HG03159 (cell line): ENCODE measurements around the gene MROH8.

ENCODE experiments used
- ATAC-seq: cut with Tn5 transposase; IDR thresholded peaks from one replicate; pipeline ENCODE4 v1.9.1; 2021; ENCODE audit warnings: mild to moderate bottlenecking, moderate library complexity; ENCODE audit not compliant: unreplicated experiment

MROH8 gene

GRCh38 chr20:37178839-37179682, at the start of gene MROH8, which contains the start of gene RPN2:
Gene MROH8 (minus strand): TSS chr20:37179548.
Gene RPN2 (plus strand): TSS chr20:37179330. CDS start chr20:37179357, 27 bp downstream.
- peak; percentile 93 for ATAC-seq

DNA sequence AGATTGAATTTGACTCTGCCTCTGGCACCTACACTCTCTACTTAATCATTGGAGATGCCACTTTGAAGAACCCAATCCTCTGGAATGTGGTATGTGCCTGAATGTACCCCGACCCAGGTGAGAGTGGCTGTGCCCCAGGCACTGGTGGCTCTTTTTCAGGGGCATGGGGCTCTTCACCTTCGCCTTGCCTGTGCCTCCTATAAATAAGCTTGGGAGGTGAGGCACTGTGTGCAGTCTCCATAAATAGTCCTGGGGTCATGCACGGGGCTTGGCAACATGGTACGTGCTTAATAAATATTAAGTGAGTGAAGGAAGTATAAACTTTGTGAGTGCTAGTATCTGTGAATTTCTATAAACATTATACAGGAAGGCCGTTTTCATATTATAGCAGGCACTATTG, 49.3 kb upstream of the MROH8 start:
- no peak for ATAC-seq

DNA sequence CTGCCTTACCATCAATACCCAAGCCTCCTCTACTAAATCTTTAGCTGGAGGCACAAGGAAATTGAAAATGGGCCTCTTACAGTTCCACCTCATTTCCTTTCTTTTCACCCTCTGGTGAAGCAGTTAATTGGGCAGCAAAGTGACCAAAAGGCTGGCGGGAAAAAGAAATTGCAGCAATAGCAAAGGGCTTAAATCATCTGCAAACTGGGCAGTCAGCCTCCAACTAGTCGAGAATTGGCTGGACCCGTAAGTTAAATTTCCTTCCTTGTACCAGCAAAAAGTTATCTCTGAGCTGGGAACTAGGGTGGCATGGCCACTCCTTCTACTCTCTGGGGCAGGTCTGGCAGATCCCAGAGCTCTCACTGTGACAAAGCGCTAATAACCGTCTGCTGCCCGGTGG, 48.7 kb upstream of the MROH8 start:
- no peak for ATAC-seq

GRCh38 chr20:37226889-37227288, 47.5 kb upstream of the MROH8 start:
- no peak for ATAC-seq

GRCh38 chr20:37225146-37225545, 45.8 kb upstream of the MROH8 start:
- ATAC-seq, result no peak

DNA sequence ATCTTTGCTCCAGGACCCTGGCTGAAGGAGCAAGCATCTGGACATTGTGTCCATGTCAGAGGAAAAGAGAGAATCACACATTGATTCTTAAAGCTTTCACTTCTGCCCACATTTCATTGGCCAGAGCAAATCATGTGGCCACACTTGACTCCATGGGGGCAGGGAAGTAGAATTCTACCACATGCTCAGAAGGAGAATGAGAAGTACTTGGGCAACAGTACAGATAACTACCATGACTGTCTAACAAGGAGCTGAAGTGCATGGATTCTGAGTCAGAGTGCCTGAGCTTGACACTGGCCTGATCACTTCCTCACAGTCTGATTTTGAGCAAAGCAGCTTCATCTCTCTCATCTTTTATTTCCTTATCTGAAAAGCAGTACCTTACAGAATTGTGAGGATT, 43.7 kb upstream of the MROH8 start:
- ATAC-seq, result no peak

DNA sequence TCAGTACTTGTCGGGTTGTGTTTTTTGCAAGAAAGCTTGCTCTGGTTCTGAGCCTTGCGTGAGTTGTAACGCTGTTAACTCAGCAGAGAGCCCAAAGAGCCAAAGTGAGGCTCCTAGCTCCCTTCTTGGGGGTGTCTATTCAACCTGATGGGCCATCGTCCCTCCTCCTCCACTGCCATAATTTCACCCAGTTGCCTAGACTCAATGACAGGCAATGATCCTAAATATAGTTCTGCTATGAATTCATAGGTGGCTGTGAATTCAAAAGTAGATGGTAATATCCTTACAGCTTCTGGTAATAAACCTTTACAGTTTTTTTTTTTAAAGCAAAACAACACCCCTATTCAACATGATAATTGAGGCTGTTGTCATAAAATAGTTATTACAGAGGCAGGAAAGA, 42.7 kb upstream of the MROH8 start:
- ATAC-seq, result no peak

GRCh38 chr20:37220731-37221130, 41.4 kb upstream of the MROH8 start:
- no peak for ATAC-seq

DNA sequence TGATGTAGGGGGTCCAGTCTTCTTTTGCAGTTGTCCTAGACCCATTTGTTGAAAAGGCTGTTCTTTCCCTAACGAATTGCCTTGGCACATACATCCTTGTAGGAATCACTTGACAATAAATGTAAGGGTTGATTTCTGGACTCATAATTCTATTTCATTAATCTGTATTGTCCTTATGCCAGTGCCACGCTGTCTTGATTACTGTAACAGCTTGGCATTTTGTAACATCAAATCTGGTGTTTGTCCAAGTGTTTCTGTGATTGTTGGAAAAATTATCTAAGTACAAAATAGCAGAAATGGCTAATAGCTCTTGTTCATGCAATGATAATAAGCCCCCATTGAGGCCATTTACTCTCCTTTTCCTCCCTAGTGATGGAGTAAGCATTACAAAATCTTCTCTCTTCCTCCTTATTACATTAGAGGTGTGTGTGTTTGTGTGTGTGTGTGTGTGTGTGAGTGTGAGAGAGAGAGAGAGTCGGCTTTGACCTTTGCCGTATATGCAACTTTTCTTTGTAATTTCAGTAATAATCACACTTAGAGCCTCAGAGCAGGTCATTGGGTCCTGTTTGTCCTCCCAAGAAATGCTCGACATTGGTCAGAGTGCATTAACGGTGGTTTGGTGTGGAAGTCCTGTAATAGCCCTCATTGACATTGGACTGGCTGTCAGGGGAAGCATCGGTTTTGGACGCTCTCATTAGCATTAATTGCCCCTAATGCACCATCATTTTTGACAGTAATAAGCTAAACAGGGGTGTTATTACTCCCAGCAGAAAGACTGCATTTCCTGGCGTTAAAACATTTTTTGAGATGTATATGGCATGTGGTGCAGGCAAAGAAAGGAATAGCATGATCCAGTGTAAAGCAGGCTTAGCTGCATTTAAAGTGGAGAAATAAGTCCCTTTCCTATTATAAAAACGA, 40.7 kb upstream of the MROH8 start:
- no peak for ATAC-seq

DNA sequence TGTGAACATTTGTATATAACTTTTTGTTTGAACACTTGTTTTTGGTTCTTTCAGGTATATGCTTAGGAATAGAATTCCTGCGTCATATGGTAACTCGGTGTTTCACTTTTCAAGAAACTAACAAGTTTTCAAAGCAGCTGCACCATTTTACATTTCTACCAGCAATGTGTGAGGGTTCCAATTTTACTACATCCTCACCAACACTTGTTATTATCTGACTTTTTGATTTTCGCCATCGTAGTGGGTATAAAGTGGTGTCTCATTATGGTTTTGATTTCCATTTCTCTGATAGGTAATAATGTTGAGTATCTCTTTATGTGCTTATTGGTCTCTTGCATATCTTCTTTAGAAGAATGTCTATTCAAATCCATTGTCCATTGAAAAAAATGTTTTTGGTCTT, 39.6 kb upstream of the MROH8 start:
- no peak for ATAC-seq

GRCh38 chr20:37218441-37218840, 39.1 kb upstream of the MROH8 start:
- ATAC-seq, result no peak

DNA sequence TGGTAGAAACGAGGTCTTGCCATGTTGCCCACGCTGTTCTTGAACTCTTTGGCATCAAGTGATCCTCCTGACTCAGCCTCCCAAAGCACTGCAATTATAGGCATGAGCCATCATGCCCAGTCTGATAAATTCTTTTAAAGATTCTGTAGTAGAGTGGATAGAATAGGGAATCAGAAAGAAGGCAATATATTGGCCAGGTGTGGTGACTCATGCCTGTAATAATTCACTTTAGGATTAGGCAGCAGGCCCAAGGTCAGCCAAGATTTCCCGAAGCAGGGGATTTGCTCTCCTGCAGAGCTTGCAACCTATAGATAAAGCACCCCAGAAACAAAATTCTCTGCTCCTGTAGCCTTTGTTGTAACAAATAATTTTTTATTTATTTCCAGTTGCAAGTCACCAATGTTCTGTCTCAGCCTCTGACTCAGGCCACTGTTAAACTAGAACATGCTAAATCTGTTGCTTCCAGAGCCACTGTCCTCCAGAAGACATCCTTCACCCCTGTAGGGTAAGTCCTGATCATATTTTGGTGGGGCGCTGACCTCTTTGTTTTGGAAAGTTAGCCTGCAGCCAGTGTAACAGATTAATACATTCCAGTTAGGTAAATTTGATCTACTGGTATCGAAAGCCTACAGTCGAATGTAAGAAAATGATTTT, 30.4 kb upstream of the MROH8 start:
- ATAC-seq, result no peak

- ATAC-seq, result no peak
These were observed 29.8 kb upstream of the MROH8 start for GRCh38 chr20:37209193-37209592.

DNA sequence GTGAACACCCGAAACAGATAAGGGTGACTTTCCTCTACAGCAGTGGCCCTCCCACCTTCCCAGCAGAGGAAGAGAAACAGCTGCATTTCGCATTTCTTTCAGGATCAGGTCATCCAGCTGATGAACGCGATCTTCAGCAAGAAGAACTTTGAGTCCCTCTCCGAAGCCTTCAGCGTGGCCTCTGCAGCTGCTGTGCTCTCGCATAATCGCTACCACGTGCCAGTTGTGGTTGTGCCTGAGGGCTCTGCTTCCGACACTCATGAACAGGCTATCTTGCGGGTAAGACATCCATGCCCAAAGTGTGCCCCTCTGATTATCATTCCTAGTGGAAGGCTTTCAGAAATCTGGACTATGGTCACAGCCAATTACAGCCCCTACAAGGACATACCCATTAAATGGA, 27.8 kb upstream of the MROH8 start:
- no peak for ATAC-seq

DNA sequence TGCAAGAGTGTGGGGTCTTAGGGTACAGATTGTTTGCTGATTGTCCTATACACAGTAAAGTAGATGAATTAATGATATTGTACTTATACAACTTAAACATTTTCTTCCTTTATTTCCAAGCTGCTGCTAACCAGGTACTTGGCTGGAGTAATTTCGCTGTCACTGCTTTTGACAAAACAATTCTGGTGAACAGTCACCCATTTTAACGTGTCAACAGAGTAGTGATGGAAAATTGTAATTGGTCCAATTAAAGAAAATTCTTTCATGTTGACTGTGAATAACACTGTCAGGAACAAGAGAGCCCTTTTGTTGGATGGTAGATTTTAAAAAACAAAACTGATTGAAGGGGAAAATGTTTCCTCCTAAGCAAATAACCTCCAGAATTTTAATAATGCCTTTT, 26.4 kb upstream of the MROH8 start:
- no peak for ATAC-seq

- no peak for ATAC-seq
These were observed 25.8 kb upstream of the MROH8 start for GRCh38 chr20:37205130-37205529.

DNA sequence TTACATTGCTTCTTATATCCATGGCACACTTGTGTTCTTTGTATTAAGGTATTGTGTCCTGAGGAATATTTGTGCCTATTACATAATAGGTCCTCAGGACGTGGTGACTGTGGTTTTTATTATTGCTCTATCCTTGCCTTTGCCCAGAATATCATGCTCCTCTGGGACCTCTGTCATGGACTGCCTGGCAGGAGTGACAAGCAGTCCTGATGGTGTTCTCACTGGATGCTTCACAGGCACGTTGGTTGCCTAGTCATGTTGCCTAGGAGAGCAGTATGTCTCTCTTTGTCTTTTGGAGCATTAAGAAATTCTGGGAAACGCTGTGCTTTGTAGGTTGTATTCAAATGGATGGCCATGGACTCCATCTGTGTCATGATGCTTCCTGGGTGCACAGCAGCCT, 24.7 kb upstream of the MROH8 start:
- ATAC-seq, result no peak

- ATAC-seq, result no peak
These were observed 23.1 kb upstream of the MROH8 start for GRCh38 chr20:37202267-37202943.

DNA sequence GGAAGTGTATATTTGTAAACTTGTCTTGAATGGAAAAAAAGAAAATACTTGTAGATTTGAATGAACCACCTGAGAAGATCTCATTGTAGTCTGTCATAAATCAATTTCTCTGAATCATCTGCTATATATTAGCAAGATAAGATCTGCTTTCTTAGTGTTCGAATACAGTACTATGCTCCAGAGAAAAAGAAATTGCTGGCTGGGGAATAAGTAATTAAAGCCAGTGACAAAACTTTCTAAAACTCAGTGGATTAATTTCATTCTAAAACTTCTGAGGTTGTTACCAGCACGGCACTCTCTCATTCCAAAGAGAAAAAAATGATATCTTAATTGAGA, 22.4 kb upstream of the MROH8 start:
- ATAC-seq, result no peak

GRCh38 chr20:37200926-37201826, 21.8 kb upstream of the MROH8 start:
- ATAC-seq, result no peak
